ENCODE data around the gene ABI2.

DNA sequence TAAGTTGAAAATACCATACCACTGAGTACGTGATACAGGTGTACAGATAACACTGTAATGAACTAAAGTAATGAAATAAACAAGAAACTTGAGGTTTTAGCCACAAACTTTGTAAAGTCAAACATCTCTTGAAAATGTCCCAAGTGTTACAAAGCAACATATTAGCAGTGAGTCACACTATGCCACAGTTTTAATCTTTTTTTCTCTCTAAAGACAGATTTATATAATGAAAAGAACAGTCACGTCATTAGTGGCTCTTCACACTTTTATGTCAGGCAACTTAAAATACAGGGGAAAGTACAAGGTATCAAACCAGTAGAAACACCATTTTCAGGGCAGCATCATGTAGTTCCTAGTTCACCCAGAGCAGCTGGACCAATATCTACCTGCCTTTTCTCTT lies 164.8 kb downstream of the ABI2 start:
- TF ChIP-seq CTCF (IDR thresholded peaks at IDR 0.05) (no peak), POLR2A (IDR thresholded peaks at IDR 0.05) (no peak)

Data from right lobe of liver (tissue), 4 donors.